AG20443 (cell line): ENCODE results near the gene MARS1.
"Not testable (repeated sequence)": the region's sequence is repeated elsewhere in the genome, so short reads cannot be mapped to it uniquely, and the experiment has no call there.

Experiments
- DNase-seq: peaks from one replicate; pipeline ENCODE4 v3.0.0; 2012; ENCODE audit warnings: low spot score, mixed read lengths

Gene MARS1

DNA sequence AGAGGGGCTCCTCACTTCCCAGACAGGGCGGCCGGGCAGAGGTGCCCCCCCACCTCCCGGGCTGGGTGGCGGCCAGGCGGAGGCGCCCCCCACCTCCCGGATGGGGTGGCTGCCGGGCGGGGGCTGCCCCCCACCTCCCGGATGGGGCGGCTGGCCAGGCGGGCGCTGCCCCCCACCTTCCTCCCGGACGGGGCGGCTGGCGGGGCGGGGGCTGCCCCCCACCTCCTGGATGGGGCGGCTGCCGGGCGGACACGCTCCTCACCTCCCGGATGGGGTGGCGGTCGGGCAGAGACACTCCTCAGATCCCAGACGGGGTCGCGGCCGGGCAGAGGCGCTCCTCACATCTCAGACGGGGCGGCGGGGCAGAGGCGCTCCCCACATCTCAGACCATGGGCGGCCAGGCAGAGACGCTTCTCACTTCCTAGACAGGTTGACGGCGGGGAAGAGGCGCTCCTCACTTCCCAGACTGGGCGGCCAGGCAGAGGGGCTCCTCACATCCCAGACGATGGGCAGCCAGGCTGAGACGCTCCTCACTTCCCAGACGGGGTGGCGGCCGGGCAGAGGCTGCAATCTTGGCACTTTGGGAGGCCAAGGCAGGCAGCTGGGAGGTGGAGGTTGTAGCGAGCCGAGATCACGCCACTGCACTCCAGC, 7.3 kb downstream of the MARS1 start:
- not testable (repeated sequence) for DNase-seq

DNA sequence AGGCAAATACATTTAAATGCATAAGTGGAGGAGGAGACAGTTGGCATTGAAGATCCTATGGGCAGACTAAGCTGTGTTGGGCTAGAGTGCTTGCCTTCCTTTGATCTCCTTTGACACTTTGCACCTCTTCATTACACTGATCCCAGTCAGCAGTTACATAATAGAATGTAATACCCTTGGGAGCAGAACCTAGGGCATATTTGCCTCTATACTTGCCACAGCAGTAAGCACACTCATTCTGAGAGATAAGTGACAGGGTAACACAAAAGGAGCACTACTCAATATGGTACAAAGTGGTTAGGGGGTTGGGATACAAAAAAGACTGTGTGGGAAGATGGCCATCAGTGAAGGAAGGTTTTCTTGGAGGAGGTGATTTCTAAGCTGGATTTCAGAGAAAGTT, 9.0 kb downstream of the MARS1 start:
- DNase-seq: no peak

DNA sequence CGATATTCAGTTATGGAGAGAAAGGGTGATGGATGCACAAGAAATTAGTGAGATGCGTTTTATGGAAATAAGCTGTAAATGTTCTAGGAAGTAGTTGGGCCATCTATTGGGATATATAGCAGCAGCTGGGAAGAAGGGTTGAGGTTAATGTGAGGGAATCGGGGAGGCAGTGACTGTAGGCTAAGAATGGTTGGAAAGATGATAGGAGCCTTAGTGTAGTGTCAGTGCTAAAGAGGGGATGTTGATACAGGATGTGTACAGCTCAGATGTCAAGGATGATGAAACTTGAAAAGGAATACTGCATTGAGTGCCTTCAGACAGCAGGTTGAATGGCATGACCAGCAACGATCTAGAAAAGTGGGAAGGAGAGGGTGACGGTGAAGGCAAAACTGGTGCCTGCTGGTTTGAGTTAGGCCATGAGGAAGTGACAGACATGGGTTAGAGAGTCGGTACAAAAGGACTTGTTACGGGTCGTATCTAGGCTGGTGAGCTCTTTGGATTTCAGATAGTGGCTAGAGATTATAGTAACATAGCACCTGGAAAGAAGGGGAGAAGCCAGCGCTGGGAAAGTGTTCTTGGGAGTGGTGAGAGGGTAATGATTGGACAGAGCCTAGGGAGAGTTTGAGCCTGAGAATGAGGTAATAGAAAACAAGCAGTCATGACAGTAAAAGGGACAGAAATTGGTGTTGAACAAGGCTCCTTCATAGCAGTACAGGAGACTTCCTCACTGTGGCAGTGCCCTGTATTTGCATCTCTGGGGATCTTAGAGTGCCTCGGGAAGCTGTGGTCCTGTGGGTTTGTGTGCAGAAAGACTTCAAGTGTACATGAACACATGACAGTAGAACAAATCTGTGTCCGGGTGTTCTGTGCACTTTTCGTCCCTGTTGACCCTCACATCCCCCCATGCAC, 9.6 kb downstream of the MARS1 start:
- no peak for DNase-seq

DNA sequence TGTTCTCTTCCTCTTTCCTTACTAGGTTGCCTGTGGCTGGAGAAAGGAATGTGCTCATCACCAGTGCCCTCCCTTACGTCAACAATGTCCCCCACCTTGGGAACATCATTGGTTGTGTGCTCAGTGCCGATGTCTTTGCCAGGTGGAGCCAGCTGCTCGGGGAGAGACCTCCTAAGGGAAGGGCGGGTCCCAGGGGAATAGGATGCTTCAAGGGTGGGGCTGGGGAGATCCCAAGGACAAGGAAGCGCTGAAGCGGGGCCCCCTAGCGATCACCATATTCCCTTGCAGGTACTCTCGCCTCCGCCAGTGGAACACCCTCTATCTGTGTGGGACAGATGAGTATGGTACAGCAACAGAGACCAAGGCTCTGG, 10.2 kb downstream of the MARS1 start:
- no peak for DNase-seq

GRCh38 chr12:57498571-57498970, 10.7 kb downstream of the MARS1 start:
- DNase-seq: no peak

- no peak for DNase-seq
These were observed 12.3 kb downstream of the MARS1 start for GRCh38 chr12:57500213-57500612.

GRCh38 chr12:57502311-57502969, 14.6 kb downstream of the MARS1 start:
- not testable (repeated sequence) for DNase-seq

DNA sequence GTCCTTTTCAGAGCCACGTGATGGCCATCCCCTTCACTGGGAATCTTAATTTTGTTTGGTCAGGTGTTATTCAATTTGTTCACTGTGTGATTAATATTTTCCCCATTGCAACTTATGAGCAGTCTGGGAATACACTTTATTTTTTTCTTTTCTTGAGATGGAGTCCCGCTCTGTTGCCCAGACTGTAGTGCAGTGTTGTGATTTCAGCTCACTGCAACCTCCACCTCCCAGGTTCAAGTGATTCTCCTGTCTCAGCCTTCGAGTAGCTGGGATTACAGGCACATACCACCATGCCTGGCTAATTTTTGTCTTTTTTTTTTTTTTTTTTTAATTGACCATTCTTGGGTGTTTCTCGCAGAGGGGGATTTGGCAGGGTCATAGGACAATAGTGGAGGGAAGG, 18.7 kb downstream of the MARS1 start:
- DNase-seq: not testable (repeated sequence)

DNA sequence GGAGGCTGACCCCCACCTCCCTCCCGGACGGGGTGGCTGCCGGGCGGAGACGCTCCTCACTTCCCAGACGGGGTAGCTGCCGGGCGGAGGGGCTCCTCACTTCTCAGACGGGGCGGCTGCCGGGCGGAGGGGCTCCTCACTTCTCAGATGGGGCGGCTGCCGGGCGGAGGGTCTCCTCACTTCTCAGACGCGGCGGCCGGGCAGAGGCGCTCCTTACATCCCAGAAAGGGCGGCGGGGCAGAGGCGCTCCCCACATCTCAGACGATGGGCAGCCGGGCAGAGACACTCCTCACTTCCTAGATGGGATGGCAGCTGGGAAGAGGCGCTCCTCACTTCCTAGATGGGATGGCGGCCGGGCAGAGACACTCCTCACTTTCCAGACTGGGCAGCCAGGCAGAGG, 19.9 kb downstream of the MARS1 start:
- not testable (repeated sequence) for DNase-seq

DNA sequence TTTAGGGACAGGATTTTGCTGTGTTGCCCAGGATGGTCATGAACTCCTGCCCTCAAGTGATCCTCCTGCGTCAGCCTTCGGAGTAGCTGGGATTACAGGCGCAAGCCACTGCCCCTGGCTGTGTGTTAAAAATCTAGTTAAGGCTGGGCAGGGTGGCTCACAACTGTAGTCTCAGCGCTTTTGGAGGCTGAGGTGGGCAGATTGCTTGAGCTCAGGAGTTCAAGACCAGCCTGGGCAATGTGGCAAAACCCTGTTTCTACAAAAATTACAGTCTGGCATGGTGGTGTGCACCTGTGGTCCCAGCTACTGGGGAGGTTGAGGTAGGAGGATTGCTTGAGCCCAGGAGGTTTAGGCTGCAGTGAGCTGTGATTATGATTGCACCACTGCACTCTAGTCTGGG, 23.3 kb downstream of the MARS1 start:
- DNase-seq: no peak

DNA sequence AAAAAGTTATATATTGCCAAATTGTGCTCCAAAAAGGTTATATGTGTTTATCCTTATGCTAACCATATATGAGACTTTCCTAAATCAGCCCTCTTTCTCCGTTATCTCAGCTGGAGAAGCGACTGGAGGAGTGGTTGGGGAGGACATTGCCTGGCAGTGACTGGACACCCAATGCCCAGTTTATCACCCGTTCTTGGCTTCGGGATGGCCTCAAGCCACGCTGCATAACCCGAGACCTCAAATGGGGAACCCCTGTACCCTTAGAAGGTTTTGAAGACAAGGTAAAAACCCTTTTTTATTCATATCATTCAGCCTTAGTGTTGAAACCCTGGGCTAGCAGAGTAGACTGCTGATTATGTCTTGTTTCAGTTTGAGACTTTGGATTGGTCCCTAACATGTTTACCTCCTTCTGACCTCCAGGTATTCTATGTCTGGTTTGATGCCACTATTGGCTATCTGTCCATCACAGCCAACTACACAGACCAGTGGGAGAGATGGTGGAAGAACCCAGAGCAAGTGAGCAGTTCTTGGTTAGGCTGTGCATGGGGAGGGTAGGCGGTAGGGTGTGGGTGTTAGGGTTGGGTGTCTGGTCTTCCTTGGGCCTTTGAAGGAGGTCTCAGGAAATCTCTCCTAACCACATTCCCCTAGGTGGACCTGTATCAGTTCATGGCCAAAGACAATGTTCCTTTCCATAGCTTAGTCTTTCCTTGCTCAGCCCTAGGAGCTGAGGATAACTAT, 23.9 kb downstream of the MARS1 start:
- no peak for DNase-seq

DNA sequence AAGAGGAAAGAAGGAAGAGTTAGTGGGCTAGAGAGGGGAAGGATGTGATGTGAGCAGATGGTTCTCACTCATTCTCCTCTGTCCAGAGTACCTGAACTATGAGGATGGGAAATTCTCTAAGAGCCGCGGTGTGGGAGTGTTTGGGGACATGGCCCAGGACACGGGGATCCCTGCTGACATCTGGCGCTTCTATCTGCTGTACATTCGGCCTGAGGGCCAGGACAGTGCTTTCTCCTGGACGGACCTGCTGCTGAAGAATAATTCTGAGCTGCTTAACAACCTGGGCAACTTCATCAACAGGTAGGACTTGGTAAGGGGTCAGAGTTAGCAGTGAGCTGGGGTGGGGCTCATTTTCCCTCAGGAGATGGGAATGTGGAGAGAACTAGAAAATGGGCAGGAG, 24.8 kb downstream of the MARS1 start:
- no peak for DNase-seq

DNA sequence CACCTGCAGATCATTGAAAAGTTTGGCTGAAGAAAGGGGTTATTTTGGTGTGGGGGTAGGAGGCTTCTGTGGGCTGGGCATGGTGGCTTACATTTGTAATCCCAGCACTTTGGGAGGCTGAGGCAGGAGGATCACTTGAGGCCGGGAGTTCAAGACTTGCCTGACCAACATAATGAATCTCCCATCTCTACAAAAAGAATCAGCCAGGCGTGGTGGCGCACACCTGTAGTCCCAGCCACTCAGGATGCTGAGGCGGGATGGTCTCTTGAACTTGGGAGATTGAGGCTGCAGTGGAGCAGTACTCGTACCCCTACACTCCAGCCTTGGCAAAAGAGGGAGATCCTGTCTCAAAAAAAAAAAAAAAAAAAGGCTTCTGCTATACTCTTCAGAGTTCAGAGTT, 25.4 kb downstream of the MARS1 start:
- DNase-seq: no peak

DNA sequence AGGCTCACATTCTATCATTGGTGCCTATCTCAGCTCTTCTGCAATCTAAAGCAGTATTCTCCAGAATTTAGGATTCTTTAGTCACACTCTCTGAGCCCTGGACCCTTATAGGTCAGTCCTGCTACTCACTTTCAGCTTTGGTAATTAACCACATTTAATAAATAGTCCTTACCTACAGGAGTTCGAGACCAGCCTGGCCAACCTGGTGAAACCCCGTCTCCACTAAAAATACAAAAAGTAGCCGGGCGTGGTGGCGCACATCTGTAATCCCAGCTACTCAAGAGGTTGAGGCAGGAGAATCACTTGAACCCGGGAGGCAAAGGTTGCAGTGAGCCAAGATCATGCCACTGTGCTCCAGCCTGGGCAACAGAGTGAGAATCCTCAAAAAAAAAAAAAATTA, 25.8 kb downstream of the MARS1 start:
- not testable (repeated sequence) for DNase-seq

- not testable (repeated sequence) for DNase-seq
These were observed 26.4 kb downstream of the MARS1 start for GRCh38 chr12:57514246-57514645.

GRCh38 chr12:57514720-57515407, 27.0 kb downstream of the MARS1 start:
- no peak for DNase-seq

DNA sequence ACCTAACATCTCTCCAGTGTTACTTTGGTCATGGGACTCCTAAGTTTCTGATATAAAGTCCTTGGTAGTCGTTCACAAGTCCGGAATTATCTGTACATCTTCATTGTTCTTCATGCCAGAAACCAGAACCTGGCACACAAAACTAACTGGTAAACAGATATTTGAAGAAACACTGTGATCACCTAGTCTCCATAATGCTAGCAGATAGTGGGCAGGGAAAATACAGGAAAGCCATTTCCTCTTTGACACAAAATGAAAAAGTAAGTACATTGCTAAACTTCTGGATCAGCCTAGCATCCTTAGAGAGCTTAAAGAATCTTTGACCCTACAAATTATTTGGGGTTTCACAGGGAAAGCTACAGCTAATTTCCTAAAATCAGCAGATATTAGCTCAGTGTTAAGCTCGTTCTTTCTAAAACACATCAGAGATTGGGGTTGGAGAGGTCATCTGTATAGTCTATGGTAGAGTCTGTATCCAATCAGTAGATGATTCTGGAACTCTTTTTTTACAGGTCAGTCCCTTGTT, 27.6 kb downstream of the MARS1 start:
- no peak for DNase-seq

DNA sequence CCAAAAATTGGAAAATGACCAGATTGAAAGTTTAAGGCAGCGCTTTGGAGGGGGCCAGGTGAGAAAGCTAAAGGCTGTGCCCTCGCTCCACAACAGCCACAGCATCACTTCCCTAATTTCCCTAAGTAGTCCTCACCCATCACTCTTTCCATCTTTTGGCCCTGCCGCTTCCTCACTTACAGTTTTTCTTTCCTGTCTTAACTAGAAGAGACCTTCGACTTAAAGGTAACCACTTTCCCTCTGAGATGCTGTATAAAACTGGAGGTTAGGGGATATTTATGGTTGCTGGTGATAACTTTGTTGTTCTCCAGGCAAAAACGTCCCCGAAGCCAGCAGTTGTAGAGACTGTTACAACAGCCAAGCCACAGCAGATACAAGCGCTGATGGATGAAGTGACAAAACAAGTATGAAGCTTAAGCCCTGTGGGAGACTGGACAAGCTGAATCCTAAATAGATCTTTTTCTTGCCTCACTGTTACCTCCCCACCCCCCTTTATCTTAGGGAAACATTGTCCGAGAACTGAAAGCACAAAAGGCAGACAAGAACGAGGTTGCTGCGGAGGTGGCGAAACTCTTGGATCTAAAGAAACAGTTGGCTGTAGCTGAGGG, 28.2 kb downstream of the MARS1 start:
- no peak for DNase-seq

DNA sequence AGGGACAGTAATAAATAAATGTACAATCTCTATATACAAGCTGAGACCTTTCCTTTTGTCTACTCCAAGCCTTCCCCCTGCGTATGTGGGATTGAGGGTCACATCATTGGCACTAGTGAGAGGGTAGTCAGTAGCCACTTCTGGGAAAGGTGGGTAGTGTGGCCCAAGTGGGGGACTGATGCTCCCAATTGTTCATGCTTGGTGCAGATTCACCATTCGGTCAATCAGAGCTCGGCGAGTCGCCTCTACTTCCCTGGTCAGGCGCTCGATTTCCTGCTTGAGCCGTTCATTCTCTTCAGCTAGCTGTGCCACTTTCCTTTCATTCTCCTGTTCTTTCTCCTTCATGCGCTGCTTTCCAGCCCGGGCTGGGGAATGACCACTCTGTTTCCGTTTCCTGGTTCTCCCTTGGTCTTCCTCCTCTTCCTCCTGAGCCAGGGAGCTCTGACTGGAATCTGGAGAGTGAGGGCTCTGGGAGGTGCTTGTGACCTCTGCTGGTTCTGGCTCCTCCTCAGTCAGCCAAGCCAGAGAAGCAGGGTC, 28.8 kb downstream of the MARS1 start:
- DNase-seq: no peak

GRCh38 chr12:57517187-57517586, 29.3 kb downstream of the MARS1 start:
- DNase-seq: peak; percentile 59

- not testable (repeated sequence) for DNase-seq
These were observed 29.9 kb downstream of the MARS1 start for GRCh38 chr12:57517718-57518117.
